HepG2 (cell line): ENCODE data around the gene SEPTIN2. TPM values are rescaled to one million over a fixed set of nuclear protein-coding genes. Genes with fewer than 3 reads are reported as not detected.

Experiments
- BRD4 ChIP-seq: sonication (generic); formaldehyde crosslinking; IDR thresholded peaks from 2 replicates; pipeline ENCODE4 v1.4.0; 2020; ENCODE audit warnings: missing genetic modification reagents
- HMGXB3 ChIP-seq: sonication (generic); formaldehyde crosslinking; IDR thresholded peaks from 2 replicates; pipeline ENCODE4 v1.4.0; 2020; ENCODE audit warnings: missing genetic modification reagents, borderline replicate concordance
- HNF4G ChIP-seq, 2 experiments: sonication (generic) in 1 of 2; formaldehyde crosslinking in 1 of 2; IDR thresholded peaks; 2 replicates each; pipeline versions ENCODE4 v1.4.0 to v1.6.1; 2011 to 2020; ENCODE audit warnings: borderline replicate concordance in 2 of 2, low read depth in 2 of 2, mild to moderate bottlenecking in 2 of 2, low read length in 1 of 2, missing genetic modification reagents in 1 of 2, moderate library complexity in 1 of 2
- NFYB ChIP-seq: sonication (generic); formaldehyde crosslinking; IDR thresholded peaks from 2 replicates; pipeline ENCODE4 v1.4.0; 2020; ENCODE audit warnings: missing genetic modification reagents
- RBFOX2 ChIP-seq: fragments of 200-400 bp; formaldehyde crosslinking; IDR thresholded peaks from 2 replicates; pipeline ENCODE4 v1.6.1; 2017; ENCODE audit warnings: low read depth, mild to moderate bottlenecking, low read length
- REL ChIP-seq: sonication (generic); formaldehyde crosslinking; conservative IDR thresholded peaks from 2 replicates; pipeline ENCODE4 v1.8.0; 2022; ENCODE audit warnings: mild to moderate bottlenecking, missing genetic modification reagents, moderate library complexity
- SUZ12 ChIP-seq: fragments of 150-350 bp; IDR thresholded peaks from 2 replicates; pipeline ENCODE4 v1.6.1; 2014; ENCODE audit warnings: low read depth, low read length
- TRIM24 ChIP-seq: sonication (generic); formaldehyde crosslinking; IDR thresholded peaks from 2 replicates; pipeline ENCODE4 v1.8.0; 2022; ENCODE audit warnings: mild to moderate bottlenecking, missing genetic modification reagents
- ZHX2 ChIP-seq, 2 experiments: sonication (generic) in 1 of 2; formaldehyde crosslinking in 1 of 2; IDR thresholded peaks; 2 replicates each; pipeline versions ENCODE4 v1.6.1 to v1.9.0; 2014 to 2022; ENCODE audit warnings: antibody characterized with exemption in 1 of 2, borderline replicate concordance in 1 of 2, inconsistent platforms in 1 of 2, low read depth in 1 of 2, missing genetic modification reagents in 1 of 2
- polyA plus RNA-seq, 8 experiments: library from polyadenylated mRNA; depleted of rRNA in 3 of 8; stranded (reverse) in 7 of 8; unstranded in 1 of 8; fragments of >200 nt; fragmentation: Illumina TruSeq in 4 of 8; extraction: Trizol in 4 of 8; gene quantifications; 2 replicates each; pipeline versions ENCODE4 v1.2.1 to v1.2.3, GENCODE V29; 2011 to 2016; ENCODE audit warnings: low read depth in 4 of 8, missing spikeins in 1 of 8, mixed read lengths in 1 of 8; ENCODE audit not compliant: insufficient read depth in 1 of 8
- total RNA-seq, 5 experiments: library from RNA; depleted of rRNA; stranded (reverse); fragments of >200 nt; fragmentation: Illumina TruSeq; extraction: Trizol; gene quantifications; 2 replicates each; pipeline ENCODE4 v1.2.3, GENCODE V29; 2016; ENCODE audit warnings: low read depth in 1 of 5
- TF ChIP-seq, protein P1 (sequence below): sonication (generic); formaldehyde crosslinking; IDR thresholded peaks from 2 replicates; pipeline ENCODE4 v1.9.0; 2021; ENCODE audit warnings: mild to moderate bottlenecking, missing genetic modification reagents

Gene SEPTIN2
- total and polyA plus RNA-seq, 2 of the 13 experiments (the other 11 are each of a cell fraction or from before 2014, with no cell fraction given): 493 to 733 TPM

DNA sequence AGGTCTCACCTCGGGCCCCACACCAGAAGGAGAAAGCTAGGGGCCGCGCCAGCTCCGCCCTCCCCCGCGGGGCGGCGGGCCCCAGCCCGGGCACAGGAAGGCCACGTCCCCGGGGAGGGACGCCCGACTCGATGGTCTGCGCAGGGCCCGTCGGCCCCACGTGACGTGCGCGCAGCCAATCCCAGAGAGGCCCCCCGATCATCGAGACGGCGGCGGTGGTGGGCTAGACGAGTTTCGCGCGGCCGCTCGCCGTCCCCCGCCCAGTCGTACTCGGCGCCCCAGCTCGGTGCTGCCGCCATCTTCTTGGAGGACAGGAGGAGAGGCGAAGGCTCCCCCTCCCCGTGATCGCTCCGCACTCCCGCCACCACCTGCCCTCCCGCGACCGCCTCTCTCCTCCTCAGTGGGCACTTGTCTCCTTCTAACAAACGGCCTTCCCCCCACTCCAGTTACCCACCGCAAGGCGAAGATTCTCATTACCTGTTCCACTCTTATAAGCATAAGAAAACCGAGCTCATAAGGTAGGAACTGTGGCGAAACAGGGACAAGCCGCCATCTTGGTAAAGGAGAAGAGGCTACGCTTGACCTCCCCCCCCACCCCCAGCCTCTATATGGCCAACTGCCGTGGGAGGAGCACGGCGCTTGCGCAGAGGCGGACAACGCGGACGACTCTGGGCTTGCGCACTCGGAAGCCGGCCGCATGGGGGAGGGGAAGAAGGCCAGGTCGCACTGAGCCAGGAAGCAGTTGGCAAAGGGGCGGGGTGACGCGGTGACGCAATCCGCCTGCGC lies 439 bp upstream of the SEPTIN2 start, which contains the start of gene HDLBP (continued):
- TF ChIP-seq, protein P1, sequence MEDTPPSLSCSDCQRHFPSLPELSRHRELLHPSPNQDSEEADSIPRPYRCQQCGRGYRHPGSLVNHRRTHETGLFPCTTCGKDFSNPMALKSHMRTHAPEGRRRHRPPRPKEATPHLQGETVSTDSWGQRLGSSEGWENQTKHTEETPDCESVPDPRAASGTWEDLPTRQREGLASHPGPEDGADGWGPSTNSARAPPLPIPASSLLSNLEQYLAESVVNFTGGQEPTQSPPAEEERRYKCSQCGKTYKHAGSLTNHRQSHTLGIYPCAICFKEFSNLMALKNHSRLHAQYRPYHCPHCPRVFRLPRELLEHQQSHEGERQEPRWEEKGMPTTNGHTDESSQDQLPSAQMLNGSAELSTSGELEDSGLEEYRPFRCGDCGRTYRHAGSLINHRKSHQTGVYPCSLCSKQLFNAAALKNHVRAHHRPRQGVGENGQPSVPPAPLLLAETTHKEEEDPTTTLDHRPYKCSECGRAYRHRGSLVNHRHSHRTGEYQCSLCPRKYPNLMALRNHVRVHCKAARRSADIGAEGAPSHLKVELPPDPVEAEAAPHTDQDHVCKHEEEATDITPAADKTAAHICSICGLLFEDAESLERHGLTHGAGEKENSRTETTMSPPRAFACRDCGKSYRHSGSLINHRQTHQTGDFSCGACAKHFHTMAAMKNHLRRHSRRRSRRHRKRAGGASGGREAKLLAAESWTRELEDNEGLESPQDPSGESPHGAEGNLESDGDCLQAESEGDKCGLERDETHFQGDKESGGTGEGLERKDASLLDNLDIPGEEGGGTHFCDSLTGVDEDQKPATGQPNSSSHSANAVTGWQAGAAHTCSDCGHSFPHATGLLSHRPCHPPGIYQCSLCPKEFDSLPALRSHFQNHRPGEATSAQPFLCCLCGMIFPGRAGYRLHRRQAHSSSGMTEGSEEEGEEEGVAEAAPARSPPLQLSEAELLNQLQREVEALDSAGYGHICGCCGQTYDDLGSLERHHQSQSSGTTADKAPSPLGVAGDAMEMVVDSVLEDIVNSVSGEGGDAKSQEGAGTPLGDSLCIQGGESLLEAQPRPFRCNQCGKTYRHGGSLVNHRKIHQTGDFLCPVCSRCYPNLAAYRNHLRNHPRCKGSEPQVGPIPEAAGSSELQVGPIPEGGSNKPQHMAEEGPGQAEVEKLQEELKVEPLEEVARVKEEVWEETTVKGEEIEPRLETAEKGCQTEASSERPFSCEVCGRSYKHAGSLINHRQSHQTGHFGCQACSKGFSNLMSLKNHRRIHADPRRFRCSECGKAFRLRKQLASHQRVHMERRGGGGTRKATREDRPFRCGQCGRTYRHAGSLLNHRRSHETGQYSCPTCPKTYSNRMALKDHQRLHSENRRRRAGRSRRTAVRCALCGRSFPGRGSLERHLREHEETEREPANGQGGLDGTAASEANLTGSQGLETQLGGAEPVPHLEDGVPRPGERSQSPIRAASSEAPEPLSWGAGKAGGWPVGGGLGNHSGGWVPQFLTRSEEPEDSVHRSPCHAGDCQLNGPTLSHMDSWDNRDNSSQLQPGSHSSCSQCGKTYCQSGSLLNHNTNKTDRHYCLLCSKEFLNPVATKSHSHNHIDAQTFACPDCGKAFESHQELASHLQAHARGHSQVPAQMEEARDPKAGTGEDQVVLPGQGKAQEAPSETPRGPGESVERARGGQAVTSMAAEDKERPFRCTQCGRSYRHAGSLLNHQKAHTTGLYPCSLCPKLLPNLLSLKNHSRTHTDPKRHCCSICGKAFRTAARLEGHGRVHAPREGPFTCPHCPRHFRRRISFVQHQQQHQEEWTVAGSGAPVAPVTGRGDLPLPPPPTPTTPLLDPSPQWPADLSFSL (CRISPR knock-in tag): no peak
- TF ChIP-seq HNF4G (IDR thresholded peaks at IDR 0.05; ENCODE audit: borderline replicate concordance, low read depth, low read length) (no peak; the same call in 1 of the 2 replicates), HNF4G (CRISPR knock-in tag; IDR thresholded peaks at IDR 0.05; ENCODE audit: borderline replicate concordance, low read depth) (no peak), RBFOX2 (peak; percentile 100), NFYB (CRISPR knock-in tag) (peak; percentile 92), SUZ12 (no peak), TRIM24 (CRISPR knock-in tag) (no peak), HMGXB3 (CRISPR knock-in tag) (no peak; the same call in 1 of the 2 replicates), REL (peak; percentile 8; the same call in 1 of the 2 replicates), ZHX2 (IDR thresholded peaks at IDR 0.05; ENCODE audit: low read depth) (peak; percentile 90), ZHX2 (CRISPR knock-in tag; IDR thresholded peaks at IDR 0.05; ENCODE audit: borderline replicate concordance) (0 out of 2 replicates have a peak, but pooled peaks have one; percentile 60), BRD4 (CRISPR knock-in tag) (peak; percentile 98)
